UCSD-AML1 (cell line): ENCODE results near the gene MBP.

ENCODE experiments used
- DNase-seq: peaks from one replicate; lab custom pipeline; 2025; ENCODE audit not compliant: unreplicated experiment; lab: John Stamatoyannopoulos, UW

Gene MBP

DNA sequence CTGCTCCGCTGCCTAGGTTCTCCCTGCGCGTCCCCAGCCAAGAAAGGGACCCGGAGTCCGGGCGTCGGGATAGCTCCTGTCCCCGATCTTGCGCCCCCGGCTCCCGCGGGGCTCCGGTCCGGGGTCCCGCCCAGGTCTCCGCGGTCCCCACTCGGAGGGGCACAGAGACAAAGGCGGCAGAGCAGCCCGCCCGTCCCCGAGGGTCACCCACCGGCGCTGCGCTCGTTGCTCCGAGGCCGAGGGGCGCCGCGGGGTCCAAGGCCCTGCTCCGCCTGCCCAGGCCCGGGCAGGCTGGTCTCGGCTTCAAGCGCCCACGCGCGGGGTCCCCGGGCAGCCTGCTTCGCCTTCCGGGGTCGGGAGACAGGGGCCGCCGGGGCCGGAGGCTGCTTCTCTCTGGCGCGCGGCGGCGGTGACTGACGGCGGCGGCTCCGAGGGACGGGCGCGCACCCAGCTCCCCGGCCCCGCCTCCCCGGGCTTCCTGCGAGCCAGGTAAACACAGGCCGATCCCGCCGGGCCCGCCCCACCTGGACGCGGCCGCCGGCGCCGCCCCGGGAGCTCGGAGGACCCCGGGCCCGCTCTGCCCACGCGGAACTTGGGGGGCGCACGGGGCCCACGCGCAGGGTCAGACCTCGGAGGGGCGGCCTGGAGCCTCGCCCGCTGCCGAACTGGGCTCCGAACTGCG, at the start of gene MBP:
Gene MBP (minus strand): TSS at position 415 of the 682 bp plus-strand sequence. CDS start 27,522 bp downstream, outside the sequence.
- DNase-seq, result peak; percentile 54

DNA sequence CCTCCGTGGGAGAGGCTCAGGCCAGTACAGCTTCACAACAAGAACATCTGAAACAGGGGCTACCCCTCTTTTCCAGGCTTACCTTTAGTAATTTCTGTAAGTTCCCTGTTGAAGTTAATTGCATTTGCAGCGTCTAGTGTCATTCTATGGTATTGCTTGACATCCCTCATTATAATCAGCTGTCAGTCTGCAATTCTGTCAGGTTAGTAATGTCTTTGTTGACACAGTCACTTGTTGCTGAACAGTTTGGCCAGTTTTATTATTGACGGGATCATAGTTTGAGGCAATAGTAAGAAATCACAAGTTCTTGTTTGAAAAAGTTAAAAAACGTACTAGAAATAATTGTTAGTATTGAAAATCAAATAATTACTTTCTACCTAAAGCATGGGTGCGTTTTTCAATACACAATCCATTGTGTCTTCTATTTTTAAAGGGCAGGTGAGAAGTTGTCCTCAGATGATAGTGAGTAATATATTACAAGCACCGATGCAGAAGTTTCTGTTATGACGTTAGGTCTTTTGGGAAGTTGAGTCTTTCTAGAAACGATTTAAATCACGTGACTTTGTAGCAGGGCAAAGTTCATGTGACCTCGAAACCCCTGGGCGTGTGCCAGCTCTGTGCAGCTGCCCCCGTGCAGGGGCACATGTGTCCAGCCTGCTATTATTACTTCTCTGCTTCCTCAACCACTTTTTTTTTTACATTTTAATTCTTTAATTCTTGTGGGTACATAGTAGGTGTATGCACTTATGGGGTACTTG, 49.5 kb upstream of the MBP start:
- DNase-seq, result no peak

DNA sequence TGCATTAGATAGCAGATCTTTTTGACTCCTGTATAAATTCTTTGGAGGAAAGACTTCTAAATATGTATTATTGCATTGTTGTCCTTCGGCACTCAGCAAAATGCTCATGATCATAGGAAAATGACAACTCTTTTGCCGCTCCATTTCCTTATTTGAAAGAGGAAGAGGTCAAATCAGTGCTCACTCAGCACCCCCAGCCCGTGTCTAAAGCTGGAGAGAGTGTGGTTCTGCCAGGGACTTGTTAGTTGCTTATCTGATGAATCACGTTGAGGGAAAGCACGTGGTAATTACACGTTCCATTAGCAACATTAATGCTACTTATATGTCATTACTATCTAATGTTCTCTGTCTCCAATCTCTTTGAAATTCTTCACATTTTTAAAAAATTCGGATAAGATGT, 46.0 kb upstream of the MBP start:
- no peak for DNase-seq

DNA sequence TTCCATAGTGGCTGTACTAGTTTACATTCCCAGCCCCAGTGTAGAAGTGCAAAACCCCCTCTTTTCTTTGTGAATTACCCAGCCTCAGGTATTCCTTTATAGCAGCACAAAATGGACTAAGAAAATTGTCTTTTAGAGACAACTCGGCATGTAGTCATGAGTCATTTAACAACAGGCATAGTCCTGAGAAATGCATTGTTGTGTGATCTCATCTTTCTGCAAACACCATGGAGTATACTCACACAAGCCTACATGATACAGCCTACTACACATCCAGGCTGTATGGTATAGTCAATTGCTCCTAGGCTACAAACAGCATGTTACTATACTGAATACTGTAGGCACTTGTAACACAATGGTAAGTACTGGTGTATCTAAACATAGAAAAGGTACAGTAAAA, 44.4 kb upstream of the MBP start:
- no peak for DNase-seq

DNA sequence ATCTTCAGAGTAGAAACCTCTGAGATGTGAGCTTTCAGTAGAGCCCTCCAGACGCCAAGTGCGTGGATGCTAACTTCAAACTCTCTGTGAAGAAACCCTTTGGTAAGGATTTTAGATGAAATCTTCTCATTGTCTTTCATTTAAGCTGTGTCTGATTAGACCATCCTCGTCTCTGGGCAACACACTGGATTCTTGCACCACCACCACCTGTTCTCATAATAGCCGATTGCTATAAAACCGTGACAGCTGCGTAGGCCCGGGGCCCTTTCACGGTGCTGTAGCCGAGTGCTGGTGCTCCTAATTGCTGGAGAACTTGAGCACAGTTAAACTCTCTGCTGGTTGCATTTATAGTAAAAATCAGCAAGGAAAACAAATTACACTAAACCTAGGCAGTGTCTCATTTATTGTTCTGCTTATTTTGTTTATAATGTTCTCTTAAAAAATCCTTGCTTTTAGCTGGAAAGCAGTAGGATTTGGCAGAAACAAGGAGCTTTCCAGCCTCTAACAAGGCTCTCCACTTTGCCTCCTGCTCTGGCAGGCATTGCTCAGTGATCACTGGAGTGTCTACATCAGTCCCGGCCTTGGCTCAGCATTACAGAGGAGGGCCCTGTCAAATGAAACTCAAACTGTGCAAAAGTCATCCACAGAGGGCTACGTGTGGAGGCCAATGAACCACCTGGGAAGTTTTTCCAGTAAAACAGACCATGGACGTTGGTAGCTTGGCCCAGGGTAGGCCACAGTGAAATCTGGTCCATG, 40.9 kb upstream of the MBP start:
- no peak for DNase-seq

DNA sequence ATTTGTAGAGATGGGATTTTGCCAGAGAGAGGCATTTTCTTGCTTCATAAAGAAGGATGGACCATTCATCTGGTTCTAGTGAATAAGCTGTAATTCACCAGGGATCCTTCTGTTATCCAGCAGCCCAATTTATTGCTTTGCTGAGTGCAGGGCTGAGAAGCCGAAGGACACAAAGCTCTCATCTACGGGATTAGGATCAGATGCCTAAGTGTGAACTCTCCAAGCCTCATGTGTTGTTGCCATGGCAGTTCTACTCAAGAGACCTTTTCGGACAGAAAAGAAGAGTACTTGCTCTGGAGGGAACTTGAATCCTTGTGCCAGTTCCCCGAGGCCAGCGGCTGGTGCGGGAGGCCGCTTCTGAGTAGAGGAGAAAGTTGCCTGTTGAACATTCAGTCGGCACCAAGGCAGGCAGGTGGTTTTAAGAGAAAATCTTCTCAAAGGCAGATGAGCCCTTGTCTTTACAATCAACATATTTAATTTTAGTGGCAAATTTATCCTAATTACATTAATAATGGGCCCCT, 38.4 kb upstream of the MBP start:
- no peak for DNase-seq

DNA sequence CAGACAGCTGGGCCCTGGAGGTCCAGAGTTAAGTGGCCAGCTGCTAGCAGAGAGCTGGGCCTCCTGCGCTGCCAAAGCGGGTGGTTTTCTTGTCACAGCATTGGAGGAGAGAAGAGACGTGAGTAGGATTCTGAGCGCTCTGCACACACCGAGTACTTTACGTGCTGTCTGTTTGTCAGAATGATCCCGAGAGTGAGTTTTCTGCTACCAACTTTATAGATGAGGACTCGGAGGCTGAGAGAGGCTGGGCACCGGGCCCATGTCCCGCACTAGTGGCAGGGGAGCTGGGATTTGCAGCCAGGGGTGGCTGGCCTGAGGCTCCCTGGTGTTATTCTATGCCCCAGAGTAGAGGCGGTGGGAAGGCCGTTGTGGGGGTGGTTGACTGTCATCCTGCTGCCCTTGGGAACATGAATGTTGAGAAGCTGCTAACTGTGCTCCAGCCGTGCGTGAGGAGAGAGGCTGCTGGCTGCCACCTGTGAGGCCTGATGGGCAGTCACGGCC, 36.3 kb upstream of the MBP start:
- no peak for DNase-seq

DNA sequence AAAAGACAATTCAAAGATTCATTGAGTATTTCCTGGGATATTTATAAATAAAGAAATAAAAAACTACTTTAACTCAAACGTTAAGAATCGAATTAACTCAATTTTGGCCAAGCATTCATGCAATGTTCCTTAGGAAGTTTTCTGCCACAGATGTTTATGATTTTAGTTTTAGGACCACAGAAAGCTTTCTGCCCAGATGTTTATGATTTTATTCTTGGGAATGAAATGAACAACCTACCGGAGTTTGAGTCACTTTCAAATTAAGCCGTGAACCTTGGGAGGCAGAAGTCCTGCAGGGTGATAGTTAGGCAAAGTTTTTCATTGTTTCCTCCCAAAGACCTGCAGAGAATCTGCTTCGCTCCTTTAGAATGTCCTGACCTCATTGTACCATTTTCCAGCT, 34.7 kb upstream of the MBP start:
- DNase-seq, result no peak

DNA sequence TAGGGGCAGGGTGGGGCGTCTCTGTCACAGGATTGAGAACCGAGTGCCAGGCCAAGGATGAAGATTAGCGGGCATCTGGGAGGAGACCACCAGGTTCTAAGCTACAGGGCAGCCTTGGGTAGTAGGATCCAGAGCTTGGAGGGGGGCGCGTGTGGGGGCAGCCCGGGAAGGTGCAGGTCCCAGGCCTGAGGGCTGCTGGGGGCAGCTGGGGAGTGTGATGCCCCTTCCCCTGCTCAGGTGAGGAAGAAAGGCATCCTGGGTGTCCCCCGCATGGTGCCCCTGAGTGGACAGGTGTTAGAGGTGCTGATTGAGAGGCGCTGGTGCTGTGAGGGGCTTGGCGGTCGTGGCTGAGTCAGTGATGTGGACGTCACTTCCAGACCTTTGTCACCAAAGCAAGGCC, 33.9 kb upstream of the MBP start:
- DNase-seq, result no peak

DNA sequence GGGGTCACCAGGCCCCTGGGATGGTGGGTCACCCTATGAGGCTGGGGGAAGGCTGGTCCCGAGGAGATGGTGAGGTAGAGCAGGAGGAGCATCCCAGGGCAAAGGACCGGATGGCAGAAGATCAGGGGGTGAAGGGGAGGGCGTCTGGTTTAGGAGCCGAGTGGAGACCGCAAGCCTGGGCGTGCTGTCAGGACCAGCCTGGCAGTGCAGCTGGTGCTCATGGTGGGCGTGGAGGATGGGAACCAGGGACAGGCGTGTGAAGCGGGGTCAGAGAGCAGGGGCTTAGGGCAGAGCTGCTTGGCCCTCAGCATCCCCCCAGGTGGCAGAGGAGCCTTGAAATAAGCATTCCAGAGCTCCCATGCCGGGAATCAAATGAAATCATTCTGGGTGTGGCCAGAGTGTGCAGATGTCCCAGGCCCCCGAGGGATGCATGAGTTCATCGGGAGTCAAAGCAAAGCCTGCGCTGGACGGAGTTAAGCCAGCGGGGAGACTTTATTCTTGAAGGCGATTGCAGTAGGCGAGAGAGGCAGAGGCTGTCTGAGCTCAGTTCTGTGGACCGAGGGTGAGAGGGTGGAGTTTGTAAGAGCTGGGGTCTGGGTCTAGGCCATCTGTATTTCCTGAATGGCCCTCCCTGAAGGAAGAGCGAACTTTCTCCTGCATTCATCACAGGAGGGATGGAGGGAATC, 33.1 kb upstream of the MBP start:
- DNase-seq, result no peak

DNA sequence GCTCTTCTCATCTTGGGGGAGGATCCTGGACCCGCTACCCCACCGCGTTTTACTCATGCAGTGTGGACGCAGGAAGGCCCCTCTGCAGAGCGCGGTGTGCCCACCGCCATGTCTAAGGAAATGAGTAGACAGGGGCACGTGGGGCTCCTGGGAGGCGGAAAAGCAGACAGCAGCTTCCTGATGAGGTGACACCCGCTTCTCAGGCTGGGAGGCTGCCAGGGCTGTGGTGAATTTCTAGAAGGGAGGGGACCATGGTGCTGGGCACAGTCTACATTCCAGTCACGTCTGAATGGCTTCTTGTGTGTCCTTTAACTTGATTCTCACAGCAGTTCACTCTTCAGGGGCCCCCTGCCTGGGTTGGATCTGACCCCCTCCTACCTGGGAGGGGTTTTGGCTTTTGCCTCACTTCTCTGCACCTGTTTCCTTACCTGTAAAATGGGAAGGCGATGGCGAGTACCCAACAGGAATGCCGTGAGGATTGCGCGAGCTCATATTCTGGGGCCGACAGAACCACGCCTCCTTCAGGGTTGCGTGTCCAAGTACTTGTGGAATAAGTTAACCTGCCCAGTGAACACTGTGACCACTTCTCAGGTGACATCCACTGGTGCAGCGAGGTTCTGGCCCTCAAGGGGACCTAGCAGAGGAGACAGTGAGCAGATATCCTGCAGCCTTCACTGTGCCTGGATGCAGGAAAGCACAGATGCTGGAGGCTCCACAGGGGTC, 32.3 kb upstream of the MBP start:
- no peak for DNase-seq

DNA sequence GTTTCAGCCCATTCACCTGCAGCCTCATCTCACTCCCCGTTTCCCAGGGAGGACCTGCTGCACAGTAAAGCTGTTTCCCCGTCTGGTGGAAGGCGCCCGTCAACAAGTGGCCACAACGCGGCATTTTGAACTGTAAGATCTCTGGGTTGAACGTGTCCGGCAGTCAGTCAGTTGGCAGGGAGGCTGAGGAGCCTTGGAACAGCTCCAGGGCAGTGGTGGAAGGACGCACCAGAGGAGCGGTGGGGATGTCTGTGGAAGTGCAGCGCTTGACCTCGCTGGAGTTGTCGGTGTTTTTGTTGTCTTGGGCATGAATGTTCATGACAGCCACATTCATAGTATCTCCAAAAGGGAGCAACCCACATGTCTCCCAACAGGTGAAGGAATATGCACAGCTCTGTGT, 31.4 kb upstream of the MBP start:
- no peak for DNase-seq

DNA sequence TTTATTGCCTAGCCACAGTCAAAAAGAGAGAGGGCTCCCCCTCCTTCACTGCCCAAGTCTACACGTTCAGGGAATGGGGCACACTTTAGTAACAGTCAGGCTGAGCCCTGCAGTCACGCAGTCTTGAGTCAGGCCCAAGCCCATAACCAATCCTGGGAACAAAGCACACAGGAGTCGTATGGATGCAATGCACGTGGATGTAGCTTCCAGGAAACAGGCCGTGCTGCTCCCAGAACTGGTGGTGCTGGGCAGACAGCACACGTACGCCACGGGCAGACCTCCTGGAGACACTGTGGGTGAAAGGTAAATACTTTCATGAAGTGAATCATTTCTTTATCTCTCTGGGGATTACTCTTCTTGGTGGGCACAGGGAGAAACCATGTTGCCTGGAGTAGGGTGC, 30.0 kb upstream of the MBP start:
- DNase-seq, result no peak

DNA sequence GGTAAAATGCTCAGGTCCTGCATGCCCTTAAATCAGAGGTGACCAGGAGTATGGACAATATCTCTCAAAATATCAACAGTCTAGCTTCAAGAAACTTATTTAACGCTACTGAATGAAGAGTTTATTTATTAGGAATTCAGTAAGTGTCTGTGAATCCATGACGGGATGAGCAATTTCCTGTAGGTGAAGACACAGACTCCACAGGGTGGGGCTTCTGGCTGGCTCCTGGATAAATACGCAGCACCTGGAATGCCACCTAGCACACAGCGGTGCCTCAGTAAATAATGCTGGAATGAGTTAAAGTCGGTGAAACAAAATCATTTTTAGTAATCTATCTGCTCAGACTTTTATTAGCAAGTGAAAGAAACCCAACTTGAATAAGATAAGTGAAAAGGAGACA, 29.4 kb upstream of the MBP start:
- DNase-seq, result no peak

DNA sequence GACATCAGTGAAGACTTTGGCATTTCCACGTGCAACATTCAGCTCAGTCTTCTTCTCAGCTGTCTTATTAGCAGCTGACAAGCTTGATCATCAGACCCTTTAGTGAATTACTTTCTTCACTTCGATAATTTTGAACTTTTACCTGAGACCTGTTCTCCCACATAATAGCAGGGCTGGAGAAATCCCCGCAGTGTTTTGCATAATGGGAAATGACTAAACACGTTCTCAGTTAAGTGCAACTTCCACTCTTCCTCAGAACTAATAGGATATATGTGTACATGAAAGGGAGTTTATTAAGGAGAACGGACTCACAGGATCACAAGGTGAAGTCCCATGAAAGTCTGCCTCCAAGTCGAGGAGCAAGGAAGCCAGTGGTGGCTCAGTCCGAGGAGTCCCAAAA, 28.8 kb upstream of the MBP start:
- no peak for DNase-seq

DNA sequence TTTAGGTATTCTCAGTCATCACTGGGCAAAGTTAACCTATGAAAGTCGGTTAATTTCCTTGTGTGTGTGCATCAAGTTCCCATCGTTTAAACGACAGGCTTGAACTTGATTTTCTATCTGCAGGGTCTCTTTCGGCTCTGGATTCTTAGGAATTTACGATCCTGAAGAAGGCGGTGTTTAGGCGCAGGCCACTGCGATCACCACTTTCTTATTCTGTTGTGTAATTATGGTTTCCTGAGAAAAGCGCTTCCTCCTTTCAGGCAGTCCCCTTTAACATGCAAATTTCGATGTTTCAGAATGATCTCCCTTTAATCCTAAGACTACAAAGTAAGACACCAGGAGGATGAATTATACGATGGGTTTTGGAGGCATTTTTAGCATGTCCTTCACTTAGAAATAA, 27.9 kb upstream of the MBP start:
- DNase-seq, result no peak

DNA sequence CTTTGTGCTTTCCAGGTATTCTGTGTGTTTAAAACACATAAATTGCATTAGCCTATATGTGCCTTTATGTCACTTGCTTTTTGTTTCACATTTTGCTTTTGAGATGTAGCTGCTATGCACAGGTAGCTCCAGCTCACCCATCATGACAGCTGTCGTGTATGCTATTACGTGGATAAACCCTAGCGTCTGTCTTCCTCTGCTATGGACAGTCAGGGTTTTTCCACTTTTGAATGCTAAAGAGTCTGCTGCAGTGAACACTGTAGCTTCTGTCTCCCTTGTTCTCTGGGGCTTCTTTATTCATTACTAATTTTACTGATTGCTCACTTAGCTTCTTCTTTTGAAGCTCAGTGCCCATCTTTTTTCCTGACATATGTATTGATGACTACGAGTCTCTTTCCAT, 24.7 kb upstream of the MBP start:
- DNase-seq, result no peak

DNA sequence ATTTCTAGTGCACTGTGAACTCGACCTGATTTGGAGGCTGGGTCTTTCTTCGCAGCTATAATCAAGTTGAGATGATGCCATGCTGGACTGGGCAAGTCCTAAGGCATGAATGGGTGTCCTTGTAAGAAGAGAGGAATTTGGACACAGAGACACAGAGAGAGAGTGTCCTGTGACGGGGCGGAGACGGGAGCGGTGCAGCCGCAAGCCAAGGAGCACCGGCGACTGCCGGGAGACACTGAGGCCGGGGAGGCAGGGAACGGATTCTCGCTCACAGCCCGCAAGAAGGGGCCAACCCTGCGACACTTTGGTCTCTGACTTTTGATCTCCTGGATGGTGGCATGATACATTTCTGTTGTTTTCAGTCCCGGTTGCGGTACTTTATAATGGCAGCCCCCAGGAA, 22.4 kb upstream of the MBP start:
- DNase-seq, result no peak

DNA sequence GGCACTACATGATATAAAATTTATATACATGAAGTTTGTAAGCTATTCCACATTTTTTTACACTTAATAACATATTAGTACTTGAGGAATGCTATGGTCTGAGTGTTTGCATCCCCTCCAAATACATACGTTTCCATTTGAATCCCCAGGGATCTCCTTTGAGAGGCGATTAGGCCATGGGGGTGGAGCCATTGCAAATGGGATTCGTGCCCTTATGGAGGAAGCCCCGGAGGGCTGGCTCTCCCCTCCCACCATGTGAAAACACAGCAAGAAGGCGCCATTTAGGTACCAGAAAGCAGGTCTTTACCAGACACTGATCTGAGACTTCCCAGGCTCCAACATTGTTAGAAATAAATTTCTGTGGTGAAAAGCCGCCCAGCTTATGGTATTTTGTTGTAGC, 20.8 kb upstream of the MBP start:
- DNase-seq, result no peak

DNA sequence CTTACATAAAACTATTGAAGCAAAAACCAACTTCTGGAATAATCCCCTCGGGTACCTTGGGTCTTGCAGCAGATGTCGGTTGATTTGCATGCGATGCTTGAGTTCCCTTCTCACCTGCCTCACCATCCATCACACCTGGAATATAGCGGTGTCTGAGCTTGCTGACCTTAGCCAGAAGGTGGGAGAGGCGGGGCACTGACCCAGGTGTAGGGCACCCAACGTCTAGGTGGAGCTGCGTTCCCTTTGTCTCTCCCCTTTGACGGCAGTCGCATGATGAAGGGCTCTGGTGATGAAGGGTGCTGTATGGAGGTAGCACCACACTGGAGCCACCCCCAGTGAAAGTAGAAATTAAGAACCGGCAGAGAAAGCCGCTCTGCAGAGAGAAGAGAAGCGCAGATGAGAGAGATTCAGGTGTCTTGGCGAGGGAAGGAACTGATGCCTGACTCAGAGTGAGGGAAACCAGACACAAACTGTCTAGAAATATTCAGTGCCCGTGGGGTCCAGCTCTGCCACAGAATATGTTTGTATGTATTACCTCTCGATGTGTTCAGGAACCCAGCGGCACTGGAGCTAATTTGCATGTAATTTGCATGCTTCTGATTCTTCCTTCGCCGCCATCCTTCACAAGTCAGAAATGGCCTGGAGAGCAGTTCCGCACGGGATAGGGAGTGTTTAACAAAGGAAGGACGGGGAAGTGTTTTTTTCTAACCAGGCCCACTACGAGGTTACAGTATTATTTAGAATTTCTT, 19.4 kb upstream of the MBP start:
- DNase-seq, result no peak
